Stimulated activated CD4-positive, alpha-beta T cell treated with anti-CD3 and anti-CD28 coated beads, Interleukin-12 subunit alpha, Interleukin-12 subunit beta, amount 100 ng/mL, for 48 hours (primary cell): Measurements from ENCODE around the gene ABCB4.
"Not testable (repeated sequence)": the region's sequence is repeated elsewhere in the genome, so short reads cannot be mapped to it uniquely, and the experiment has no call there.

Experiments
- DNase-seq, 3 donors: peaks; one replicate each; pipeline ENCODE4 v3.0.0-alpha.2; 2020; ENCODE audit warnings: low read depth in 2 of 3, low spot score in 1 of 3

Gene ABCB4

GRCh38 chr7:87476179-87476557 lies 688 bp upstream of the ABCB4 start:
- no peak for DNase-seq

DNA sequence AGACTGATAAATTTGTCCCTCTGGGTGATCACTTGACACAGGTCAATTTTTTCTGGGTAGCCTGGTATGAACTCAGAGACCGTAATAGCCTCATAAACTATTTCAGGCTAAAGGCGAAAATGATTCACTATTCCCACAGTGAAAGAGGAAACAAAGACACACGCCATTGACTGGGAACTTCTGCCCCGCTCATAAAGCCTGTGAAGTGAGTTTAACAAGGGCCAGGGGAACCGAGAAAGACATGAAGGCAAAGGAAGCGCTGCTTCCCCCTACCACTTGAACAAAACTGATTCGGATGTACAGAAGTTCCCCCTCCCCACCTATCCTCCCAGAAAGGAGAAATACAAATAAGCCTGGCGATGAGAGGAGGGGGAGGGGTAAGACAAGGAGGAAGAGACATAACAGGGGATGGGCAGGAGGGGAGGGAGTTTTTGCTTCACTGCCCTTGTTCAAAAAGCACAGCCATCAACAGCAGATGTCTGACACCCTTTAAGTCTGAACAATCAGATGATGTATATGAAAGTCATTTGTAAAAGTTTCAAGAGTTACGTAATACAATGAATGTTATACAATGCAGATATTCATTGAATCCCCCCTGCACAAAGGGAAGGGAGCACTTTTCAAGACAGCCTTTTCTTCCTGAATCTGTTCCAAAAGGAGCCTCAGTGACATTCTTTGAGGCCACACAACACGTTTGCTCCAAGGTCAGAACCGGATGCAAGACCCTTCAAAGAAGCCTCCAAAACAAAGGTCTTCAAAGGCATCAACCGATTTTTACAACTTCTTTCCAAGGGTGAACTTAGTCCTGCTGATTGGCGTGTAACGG lies 734 bp downstream of the ABCB4 start:
- DNase-seq = no peak

- DNase-seq = no peak
Measured at GRCh38 chr7:87473986-87474385, 1.5 kb downstream of the ABCB4 start.

- DNase-seq = no peak
Measured at GRCh38 chr7:87473192-87473591, 2.3 kb downstream of the ABCB4 start.

DNA sequence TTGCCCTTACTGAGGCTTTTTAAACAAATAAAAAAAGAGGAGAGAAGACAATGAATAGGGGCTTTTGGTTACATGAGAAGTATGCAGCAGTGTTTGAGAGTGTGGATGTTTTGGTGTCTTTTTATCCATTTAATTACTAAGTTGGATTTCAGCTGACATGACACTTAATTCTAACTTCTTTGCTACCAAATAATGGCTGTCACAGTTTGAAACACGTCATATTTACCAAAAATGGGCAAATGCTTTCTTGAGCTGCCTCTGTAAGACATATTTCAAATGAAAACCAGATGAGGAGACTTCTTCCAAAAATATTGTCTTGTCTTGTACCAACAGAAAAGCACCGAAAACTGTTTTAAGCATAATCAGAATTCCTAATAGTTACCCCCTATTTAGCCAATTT lies 4.0 kb downstream of the ABCB4 start:
- no peak for DNase-seq

DNA sequence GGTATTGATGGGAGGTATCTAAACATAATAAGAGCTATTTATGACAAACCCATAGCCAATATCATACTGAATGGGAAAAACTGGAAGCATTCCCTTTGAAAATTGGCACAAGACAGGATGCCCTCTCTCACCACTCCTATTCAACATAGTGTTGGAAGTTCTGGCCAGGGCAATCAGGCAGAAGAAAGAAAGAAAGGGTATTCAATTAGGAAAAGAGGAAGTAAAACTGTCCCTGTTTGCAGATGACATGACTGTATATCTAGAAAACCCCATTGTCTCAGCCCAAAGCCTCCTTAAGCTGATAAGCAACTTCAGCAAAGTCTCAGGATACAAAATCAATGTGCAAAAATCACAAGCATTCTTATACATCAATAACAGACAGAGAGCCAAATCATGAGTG lies 6.3 kb downstream of the ABCB4 start:
- DNase-seq = not testable (repeated sequence)

- DNase-seq = not testable (repeated sequence)
Measured at GRCh38 chr7:87465534-87465880, 10.0 kb downstream of the ABCB4 start.

DNA sequence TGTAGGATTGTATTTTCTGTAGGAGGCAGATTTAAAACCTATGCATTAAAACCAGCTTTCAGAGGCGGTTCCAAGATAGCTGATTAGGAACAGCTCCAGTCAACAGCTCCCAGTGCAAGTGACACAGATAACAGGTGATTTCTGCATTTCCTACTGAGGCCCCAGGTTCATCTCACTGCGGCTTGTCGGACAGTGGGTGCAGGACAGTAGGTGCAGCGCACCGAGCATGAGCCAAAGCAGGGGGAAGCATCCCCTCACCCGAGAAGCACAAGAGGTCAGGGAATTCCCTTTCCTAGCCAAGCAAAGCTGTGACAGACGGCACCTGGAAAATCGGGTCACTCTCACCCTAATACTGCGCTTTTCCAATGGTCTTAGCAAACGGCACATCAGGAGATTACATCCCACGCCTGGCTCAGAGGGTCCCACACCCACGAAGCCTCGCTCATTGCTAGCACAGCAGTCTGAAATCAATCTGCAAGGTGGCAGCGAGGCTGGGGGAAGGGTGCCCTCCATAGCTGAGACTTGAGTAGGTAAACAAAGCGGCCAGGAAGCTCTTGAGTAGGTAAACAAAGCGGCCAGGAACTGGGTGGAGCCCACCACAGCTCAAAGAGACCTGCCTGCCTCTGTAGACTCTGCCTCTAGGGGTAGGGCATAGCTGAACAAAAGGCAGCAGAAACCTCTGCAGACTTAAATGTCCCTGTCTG lies 10.5 kb downstream of the ABCB4 start:
- DNase-seq = not testable (repeated sequence)

GRCh38 chr7:87463982-87464381 lies 11.5 kb downstream of the ABCB4 start:
- DNase-seq = no peak

DNA sequence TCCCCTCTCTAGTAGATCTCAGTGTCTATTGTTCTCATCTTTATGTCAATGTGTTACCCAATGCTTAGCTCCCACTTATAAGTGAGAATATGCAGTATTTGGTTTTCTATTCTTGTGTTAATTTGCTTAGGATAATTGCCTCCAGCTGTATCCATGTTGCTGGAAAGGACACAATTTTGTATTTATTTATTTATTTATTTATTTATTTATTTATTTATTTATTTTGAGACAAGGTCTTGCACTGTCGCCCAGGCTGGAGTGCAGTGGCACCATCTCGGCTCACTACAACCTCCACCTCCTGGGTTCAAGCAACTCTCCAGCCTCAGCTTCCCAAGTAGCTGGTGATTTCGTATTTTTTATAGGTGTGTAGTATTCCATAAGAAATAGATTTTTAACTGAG lies 15.0 kb downstream of the ABCB4 start:
- not testable (repeated sequence) for DNase-seq

DNA sequence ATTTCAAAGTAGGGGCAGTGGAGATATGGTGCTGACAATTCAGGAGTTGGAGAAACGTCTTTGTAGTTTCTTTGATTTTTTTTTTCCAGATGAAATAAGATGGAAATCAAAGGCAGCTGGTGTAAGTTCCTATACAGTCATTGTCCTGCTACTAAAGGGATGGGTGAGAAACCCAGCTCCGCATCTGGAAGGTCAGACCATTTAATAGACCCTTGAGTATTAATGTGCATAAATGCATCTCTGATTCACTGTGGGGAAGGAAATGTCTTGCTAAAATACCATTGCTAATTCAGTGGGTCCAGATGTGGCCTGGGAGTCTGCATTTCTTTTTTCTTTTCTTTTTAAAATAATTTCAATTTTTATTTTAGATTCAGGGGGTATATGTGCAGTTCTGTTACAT lies 15.5 kb downstream of the ABCB4 start:
- DNase-seq = no peak

DNA sequence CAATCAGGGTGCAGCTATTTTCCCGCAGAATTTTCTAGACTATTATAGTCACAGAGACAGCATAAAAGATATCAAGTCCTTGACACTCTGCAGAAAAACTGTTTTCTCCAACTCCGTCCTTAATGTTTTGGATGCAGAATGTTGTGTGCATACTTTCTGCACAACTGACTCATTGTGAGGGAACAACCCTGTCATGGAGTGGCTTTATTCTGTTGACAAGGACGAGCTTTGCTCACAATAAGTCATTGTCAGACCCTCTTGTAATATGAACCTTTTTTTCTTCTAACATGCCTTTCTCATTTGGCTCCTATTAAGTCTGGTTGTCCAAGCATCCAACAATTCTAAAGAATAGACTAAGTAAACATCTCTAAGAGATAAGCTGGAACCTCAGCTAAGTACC lies 17.3 kb downstream of the ABCB4 start:
- no peak for DNase-seq

DNA sequence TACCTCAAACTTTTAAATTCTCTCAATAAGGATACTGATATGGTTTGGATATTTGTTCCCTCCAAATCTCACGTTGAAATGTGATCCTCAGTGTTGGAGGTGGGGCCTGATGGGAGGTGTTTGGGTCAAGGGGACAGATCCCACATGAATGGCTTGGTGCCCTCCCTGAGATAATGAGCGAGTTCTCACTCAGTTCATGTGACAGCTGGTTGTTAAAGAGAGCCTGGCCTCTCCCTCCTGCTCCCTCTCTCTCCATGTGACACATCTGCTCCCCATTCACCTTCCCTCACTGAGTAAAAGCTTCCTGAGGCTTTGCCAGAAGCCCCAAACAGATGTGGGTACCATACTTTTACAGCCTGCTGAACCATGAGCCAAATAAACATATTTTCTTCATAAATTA lies 19.2 kb downstream of the ABCB4 start:
- DNase-seq = no peak

GRCh38 chr7:87452279-87452678 lies 23.2 kb downstream of the ABCB4 start:
- DNase-seq = no peak

- DNase-seq = no peak
Measured at GRCh38 chr7:87451187-87451586, 24.3 kb downstream of the ABCB4 start.

DNA sequence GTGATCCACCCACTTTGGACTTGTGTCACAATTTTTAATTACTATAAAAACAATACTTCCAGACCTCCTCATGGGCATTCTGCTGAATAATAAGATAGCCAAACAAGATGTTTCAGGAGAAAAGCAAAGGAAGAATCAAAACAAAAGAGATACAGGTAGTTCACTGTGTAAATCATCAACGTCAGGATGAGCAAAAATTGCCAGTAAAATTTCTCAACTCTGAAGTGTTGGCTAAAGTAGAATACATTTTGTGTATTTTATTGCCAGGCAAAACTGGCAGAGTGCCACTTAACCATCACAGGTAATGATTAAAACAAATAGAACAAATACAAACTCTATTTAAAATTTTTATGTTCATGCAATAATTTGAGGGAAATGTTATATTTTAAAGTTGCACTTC lies 24.8 kb downstream of the ABCB4 start:
- DNase-seq = no peak

GRCh38 chr7:87448388-87448787 lies 27.1 kb downstream of the ABCB4 start:
- DNase-seq = no peak

- no peak for DNase-seq
Measured at GRCh38 chr7:87447116-87447635, 28.3 kb downstream of the ABCB4 start.

GRCh38 chr7:87445897-87446296 lies 29.6 kb downstream of the ABCB4 start:
- no peak for DNase-seq

GRCh38 chr7:87435546-87435945 lies 39.9 kb downstream of the ABCB4 start:
- DNase-seq = no peak

DNA sequence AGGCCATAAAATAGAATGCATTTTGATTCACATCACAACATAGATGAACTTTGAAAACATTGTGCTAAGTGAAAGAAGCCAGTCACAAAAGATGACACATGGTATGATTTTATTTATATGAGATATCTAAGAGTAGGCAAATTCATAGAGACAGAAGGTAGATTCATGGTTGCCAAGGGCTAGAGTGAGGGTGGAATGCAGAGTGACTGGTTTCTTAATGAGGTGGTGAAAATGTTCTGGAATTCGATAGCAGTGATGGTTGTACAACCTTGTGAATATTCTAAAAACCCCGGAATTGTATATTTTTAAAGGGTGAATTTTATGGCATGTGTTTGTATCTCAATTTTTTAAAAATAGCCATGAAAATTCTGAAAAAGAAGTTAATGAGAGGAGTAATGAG lies 42.9 kb downstream of the ABCB4 start:
- no peak for DNase-seq

- DNase-seq = no peak
Measured at GRCh38 chr7:87427288-87427687, 48.2 kb downstream of the ABCB4 start.

- DNase-seq = no peak
Measured at GRCh38 chr7:87426160-87426559, 49.3 kb downstream of the ABCB4 start.
